HepG2 (cell line): ENCODE results near the gene U2SURP. TPM values are rescaled to one million over a fixed set of nuclear protein-coding genes. Genes with fewer than 3 reads are reported as not detected.

Experiments
- ATAC-seq: fragments of 200-7000 bp; cut with Tn5 transposase; 3 replicates; pipeline ENCODE4 v1.9.1; 2020; ENCODE audit warnings: mild to moderate bottlenecking, moderate library complexity
- BruUV-seq: library from RNA; stranded (reverse); fragments of 400-500 nt; replicated peaks from 2 replicates; lab custom pipeline; 2021; lab: Mats Ljungman, UMichigan
- CTCF ChIA-PET: fragments of 300-600 bp; formaldehyde crosslinking; extraction: SDS; loops from one replicate; lab custom pipeline; 2021; ENCODE audit warnings: low total read pairs, inconsistent platforms, low intra/inter-chr PET ratio; lab: Yijun Ruan, JAX
- POLR2A ChIA-PET: fragments of 350-600 bp; sonication (Branson Sonifier 250); formaldehyde crosslinking; loops from one replicate; lab custom pipeline; 2020; ENCODE audit warnings: antibody characterized with exemption, inconsistent platforms; lab: Yijun Ruan, JAX
- DNase-seq: peaks from one replicate; pipeline ENCODE4 v3.0.0-alpha.2; 2015; ENCODE audit warnings: low spot score
- FAIRE-seq: peaks from 3 replicates; lab custom pipeline; 2011; peaks lifted over from hg19 to GRCh38; lab: Jason Lieb, UNC
- H2AFZ ChIP-seq: one replicate; pipeline ENCODE4 v1.6.1; 2011; ENCODE audit warnings: low read length, inconsistent platforms
- H3K27ac ChIP-seq: fragments of 300-600 bp; 3 replicates; pipeline ENCODE4 v1.8.0; 2011; ENCODE audit warnings: mixed run types, mild to moderate bottlenecking, mixed read lengths, low read length, inconsistent platforms; ENCODE audit not compliant: insufficient read depth; ENCODE audit errors: extremely low read length
- H3K27me3 ChIP-seq, 2 experiments: fragments of 200-600 bp in 1 of 2; 2 replicates in 1 of 2; 3 replicates in 1 of 2; pipeline versions ENCODE4 v1.6.0 to v1.8.0; 2011; ENCODE audit warnings: low read length in 2 of 2, mild to moderate bottlenecking in 2 of 2, moderate library complexity in 2 of 2, inconsistent platforms in 1 of 2; ENCODE audit not compliant: insufficient read depth in 2 of 2, control insufficient read depth in 1 of 2
- H3K36me3 ChIP-seq, 2 experiments: fragments of 200-600 bp in 1 of 2; replicated peaks in 1 of 2; 2 replicates in 1 of 2; 3 replicates in 1 of 2; pipeline versions ENCODE4 v1.5.1 to v1.8.0; 2011; ENCODE audit warnings: low read length in 2 of 2, inconsistent platforms in 1 of 2; ENCODE audit not compliant: insufficient read depth in 2 of 2, control insufficient read depth in 1 of 2
- H3K4me1 ChIP-seq: 2 replicates; pipeline ENCODE4 v1.5.1; 2012; ENCODE audit warnings: low read length, inconsistent platforms; ENCODE audit not compliant: insufficient read depth
- H3K4me2 ChIP-seq: 2 replicates; pipeline ENCODE4 v1.6.0; 2011; ENCODE audit warnings: low read depth, low read length, inconsistent platforms
- H3K4me3 ChIP-seq, 3 experiments: fragments of 200-600 bp in 1 of 3; sonication (generic), shearing (Covaris generic) in 1 of 3; replicated peaks in 1 of 3; 2 replicates each; pipeline ENCODE4 v1.5.1; 2011 to 2016; ENCODE audit warnings: low read length in 3 of 3, inconsistent platforms in 2 of 3, low read depth in 2 of 3, mild to moderate bottlenecking in 2 of 3, control low read depth in 1 of 3, mixed read lengths in 1 of 3; ENCODE audit not compliant: insufficient read depth in 1 of 3
- H3K79me2 ChIP-seq: one replicate; pipeline ENCODE4 v1.6.1; 2011; ENCODE audit warnings: low read length, inconsistent platforms; ENCODE audit not compliant: insufficient read depth
- H3K9ac ChIP-seq: 2 replicates; pipeline ENCODE4 v1.6.0; 2011; ENCODE audit warnings: mild to moderate bottlenecking, low read depth, low read length, inconsistent platforms; ENCODE audit not compliant: insufficient read depth
- H3K9me3 ChIP-seq: 2 replicates; pipeline ENCODE4 v1.5.1; 2012; ENCODE audit warnings: mild to moderate bottlenecking, low read length
- H4K20me1 ChIP-seq: 2 replicates; pipeline ENCODE4 v1.6.0; 2011; ENCODE audit warnings: inconsistent platforms, mild to moderate bottlenecking, low read length, moderate library complexity; ENCODE audit not compliant: insufficient read depth
- CBFB ChIP-seq: sonication (generic); formaldehyde crosslinking; IDR thresholded peaks from 2 replicates; pipeline ENCODE4 v1.4.0; 2020; ENCODE audit warnings: missing genetic modification reagents
- CBX1 ChIP-seq: IDR thresholded peaks from one replicate; pipeline ENCODE4 v1.6.1; 2016; ENCODE audit warnings: antibody characterized with exemption, low read depth
- CBX2 ChIP-seq, 2 experiments: fragments of 200-600 bp in 1 of 2; sonication (generic); formaldehyde crosslinking in 1 of 2; IDR thresholded peaks; 2 replicates each; pipeline versions ENCODE4 v1.7.0 to v1.8.1; 2018 to 2022; ENCODE audit warnings: low read depth in 2 of 2, low read length in 1 of 2, mild to moderate bottlenecking in 1 of 2, missing genetic modification reagents in 1 of 2
- DBP ChIP-seq: sonication (generic); formaldehyde crosslinking; IDR thresholded peaks from 2 replicates; pipeline ENCODE4 v1.4.0; 2020; ENCODE audit warnings: missing genetic modification reagents; ENCODE audit errors: not compliant biosample characterization
- FOXA1 ChIP-seq, 2 experiments: fragments of 450-650 bp in 1 of 2; sonication (generic) in 1 of 2; formaldehyde crosslinking in 1 of 2; IDR thresholded peaks; 2 replicates each; pipeline versions ENCODE4 v1.4.0 to v1.6.1; 2016 to 2020; ENCODE audit warnings: missing genetic modification reagents in 1 of 2
- FOXK1 ChIP-seq: sonication (generic); formaldehyde crosslinking; IDR thresholded peaks from 2 replicates; pipeline ENCODE4 v1.4.0; 2020; ENCODE audit warnings: low read depth, missing genetic modification reagents, borderline replicate concordance
- FOXO1 ChIP-seq: sonication (generic); formaldehyde crosslinking; IDR thresholded peaks from 2 replicates; pipeline ENCODE4 v1.4.0; 2020; ENCODE audit warnings: missing genetic modification reagents
- GMEB1 ChIP-seq: sonication (generic); formaldehyde crosslinking; IDR thresholded peaks from 2 replicates; pipeline ENCODE4 v1.5.1; 2020; ENCODE audit warnings: missing genetic modification reagents, mild to moderate bottlenecking, borderline replicate concordance
- MED13 ChIP-seq: sonication (generic); formaldehyde crosslinking; IDR thresholded peaks from 2 replicates; pipeline ENCODE4 v1.5.0; 2020; ENCODE audit warnings: missing genetic modification reagents
- MLXIP ChIP-seq: sonication (generic); formaldehyde crosslinking; IDR thresholded peaks from 2 replicates; pipeline ENCODE4 v1.9.0; 2021; ENCODE audit warnings: missing genetic modification reagents, borderline replicate concordance
- NFIB ChIP-seq: sonication (generic); formaldehyde crosslinking; IDR thresholded peaks from 2 replicates; pipeline ENCODE4 v1.9.0; 2021; ENCODE audit warnings: missing genetic modification reagents, mild to moderate bottlenecking, borderline replicate concordance
- NFKBIZ ChIP-seq: IDR thresholded peaks from 2 replicates; pipeline ENCODE4 v1.6.1; 2018; ENCODE audit warnings: missing genetic modification reagents, missing compliant biosample characterization
- PRMT3 ChIP-seq: sonication (generic); formaldehyde crosslinking; IDR thresholded peaks from 2 replicates; pipeline ENCODE4 v1.8.1; 2022; ENCODE audit warnings: low read depth, mild to moderate bottlenecking, moderate library complexity, missing genetic modification reagents, borderline replicate concordance
- SAFB2 ChIP-seq: sonication (generic); formaldehyde crosslinking; IDR thresholded peaks from 2 replicates; pipeline ENCODE4 v1.5.1; 2020; ENCODE audit warnings: missing genetic modification reagents, low read depth, mild to moderate bottlenecking, borderline replicate concordance
- SALL1 ChIP-seq: sonication (generic); formaldehyde crosslinking; IDR thresholded peaks from 2 replicates; pipeline ENCODE4 v1.8.0; 2022; ENCODE audit warnings: mild to moderate bottlenecking, missing genetic modification reagents
- SRF ChIP-seq: IDR thresholded peaks from 2 replicates; pipeline ENCODE4 v1.6.1; 2011; ENCODE audit warnings: mild to moderate bottlenecking, low read depth, low read length, moderate library complexity
- ZNF101 ChIP-seq: sonication (generic); formaldehyde crosslinking; IDR thresholded peaks from 2 replicates; pipeline ENCODE4 v1.4.0; 2020; ENCODE audit warnings: mild to moderate bottlenecking, low read depth, missing genetic modification reagents, borderline replicate concordance
- ZNF224 ChIP-seq: sonication (generic); formaldehyde crosslinking; IDR thresholded peaks from 2 replicates; pipeline ENCODE4 v1.5.0; 2020; ENCODE audit warnings: mild to moderate bottlenecking, missing genetic modification reagents
- ZNF460 ChIP-seq: sonication (generic); formaldehyde crosslinking; IDR thresholded peaks from 2 replicates; pipeline ENCODE4 v1.5.1; 2020; ENCODE audit warnings: missing genetic modification reagents, mild to moderate bottlenecking, borderline replicate concordance
- WGBS: methylation state at CpG from one replicate; pipeline ENCODE4 v1.1.6; 2017; ENCODE audit warnings: low lambda C conversion rate; 5-methylcytosine and 5-hydroxymethylcytosine counted together
- in situ Hi-C: cut with HindIII; loops from 2 replicates; pipeline ENCODE4 v1.10.0; 2017; ENCODE audit warnings: low pct_unique_long_range_greater_than_20kb; ENCODE audit not compliant: extremely low pct_ligation_motif_present
- intact Hi-C: fragments of 100-400 bp; cut with micrococcal nuclease; formaldehyde crosslinking; loops from one replicate; pipeline ENCODE4 v1.10.0; 2022; ENCODE audit not compliant: unreplicated experiment
- polyA plus RNA-seq, 8 experiments: library from polyadenylated mRNA; depleted of rRNA in 3 of 8; stranded (reverse) in 7 of 8; unstranded in 1 of 8; fragments of >200 nt; fragmentation: Illumina TruSeq in 4 of 8; extraction: Trizol in 4 of 8; gene quantifications; 2 replicates each; pipeline versions ENCODE4 v1.2.1 to v1.2.3, GENCODE V29; 2011 to 2016; ENCODE audit warnings: low read depth in 4 of 8, missing spikeins in 1 of 8, mixed read lengths in 1 of 8; ENCODE audit not compliant: insufficient read depth in 1 of 8
- total RNA-seq, 5 experiments: library from RNA; depleted of rRNA; stranded (reverse); fragments of >200 nt; fragmentation: Illumina TruSeq; extraction: Trizol; gene quantifications; 2 replicates each; pipeline ENCODE4 v1.2.3, GENCODE V29; 2016; ENCODE audit warnings: low read depth in 1 of 5

Gene U2SURP
- total and polyA plus RNA-seq, 2 of the 13 experiments (the other 11 are each of a cell fraction or from before 2014, with no cell fraction given) = 55.9 to 173 TPM

GRCh38 chr3:143101792-143102381 lies 100.5 kb downstream of the U2SURP start (continued):
- TF ChIP-seq GMEB1 (CRISPR knock-in tag) = no peak
- no peak for TF ChIP-seq CBX2 (IDR thresholded peaks at IDR 0.05; ENCODE audit: low read depth, low read length)
- no peak for TF ChIP-seq CBX2 (CRISPR knock-in tag; IDR thresholded peaks at IDR 0.05; ENCODE audit: low read depth)
- no peak for TF ChIP-seq FOXO1 (CRISPR knock-in tag)
- no peak for TF ChIP-seq NFKBIZ (CRISPR knock-in tag)
- no peak for TF ChIP-seq ZNF101 (CRISPR knock-in tag)
- no peak for TF ChIP-seq NFIB
- no peak for TF ChIP-seq FOXA1 (IDR thresholded peaks at IDR 0.05)
- TF ChIP-seq FOXA1 (CRISPR knock-in tag; IDR thresholded peaks at IDR 0.05) = no peak
- no peak for TF ChIP-seq ZNF224 (CRISPR knock-in tag)
- TF ChIP-seq SRF = no peak

GRCh38 chr3:143103652-143104051 lies 102.3 kb downstream of the U2SURP start:
- Histone ChIP-seq H3K4me3 (no peak overlapping the region), H3K36me3 (no peaks in the 10 kb centered on the region), H2AFZ (no peak overlapping the region), H3K4me1 (no peaks in the 10 kb centered on the region), H3K9ac (no peak overlapping the region), H3K79me2 (no peaks in the 10 kb centered on the region), H3K27ac (no peak overlapping the region), H3K4me2 (no peak overlapping the region), H4K20me1 (no peaks in the 10 kb centered on the region), H3K9me3 (peaks cover 15% of the 10 kb centered on the region), H3K27me3 (peaks cover 0 to 8% of the 10 kb centered on the region in 2 experiments; a peak in 1 of 5 replicates)
- CTCF ChIA-PET = no interaction called here
- POLR2A ChIA-PET = no interaction called here
- TF ChIP-seq FOXK1 (CRISPR knock-in tag) = no peak
- no peak for TF ChIP-seq DBP
- TF ChIP-seq ZNF460 = no peak
- TF ChIP-seq PRMT3 (CRISPR knock-in tag) = no peak
- TF ChIP-seq MED13 (CRISPR knock-in tag) = no peak
- no peak for TF ChIP-seq CBFB (CRISPR knock-in tag)
- no peak for TF ChIP-seq MLXIP
- no peak for TF ChIP-seq CBX1
- TF ChIP-seq SALL1 (CRISPR knock-in tag) = no peak
- TF ChIP-seq SAFB2 (CRISPR knock-in tag) = no peak
- FAIRE-seq = no peak
- in situ Hi-C loops (no loop called here), intact Hi-C loops (no loop called here)
- no TSS peak for BruUV-seq
- 4% methylated on average over 2 of the region's 2 CpGs for WGBS
- no peak for DNase-seq
- ATAC-seq = no peak
